ENCODE data around the gene TRAF3IP3. TPM values are rescaled to one million over a fixed set of nuclear protein-coding genes. Genes with fewer than 3 reads are reported as not detected.

TRAF3IP3 gene
- total RNA-seq, 1 experiment from 2014 or later, result not detected

DNA sequence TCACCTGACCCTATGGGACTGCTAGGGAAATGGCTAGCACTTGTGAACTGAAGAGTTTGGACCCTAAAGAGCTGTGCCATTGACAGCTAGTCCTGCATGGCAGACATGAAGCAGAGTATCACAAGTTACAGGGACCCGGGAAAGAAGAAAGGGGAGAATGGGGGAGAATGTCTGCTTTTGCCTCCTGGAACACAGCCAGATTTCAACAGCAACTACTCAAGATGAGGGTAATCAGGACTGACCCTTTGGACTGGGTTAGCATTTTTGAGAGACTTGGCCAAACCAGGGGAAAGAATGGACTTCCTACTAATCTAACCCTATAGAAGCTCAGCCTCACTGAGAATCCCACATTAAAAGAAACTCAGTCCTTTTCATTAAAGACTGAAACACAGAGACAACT, 63.2 kb downstream of the TRAF3IP3 start:
- no peak overlapping the region for H3K27ac Mint-ChIP-seq
- H2BK12ac ChIP-seq (ENCODE audit: insufficient read length, low read depth, low read length), result no peak overlapping the region
- H4K5ac ChIP-seq (ENCODE audit: insufficient read length, low read depth, low read length), result no peak overlapping the region
- H3K4ac ChIP-seq (ENCODE audit: low read depth, low read length), result no peak overlapping the region
- no peak overlapping the region for H3K9ac ChIP-seq (ENCODE audit: extremely low read depth, insufficient read length, low read length)
- no peaks in the 10 kb centered on the region; the same call in 1 of the 2 replicates for H3K79me2 ChIP-seq (ENCODE audit: insufficient read depth, low read length)
- no peak overlapping the region for H3K27ac ChIP-seq (ENCODE audit: insufficient read length, low read depth, low read length)
- H3K23ac ChIP-seq (ENCODE audit: insufficient read length, low read depth, low read length), result no peak overlapping the region
- H2AFZ ChIP-seq (ENCODE audit: low read length), result no peak overlapping the region
- H3K23me2 ChIP-seq (ENCODE audit: insufficient read length, low read depth, low read length, poor library complexity, severe bottlenecking), result no peaks in the 10 kb centered on the region
- no peak overlapping the region for H3T11ph ChIP-seq (ENCODE audit: low read length)
- peaks cover 31% of the 10 kb centered on the region for H3K27me3 Mint-ChIP-seq (ENCODE audit: low read depth)
- H2BK5ac ChIP-seq (ENCODE audit: insufficient read length, low read length), result no peak overlapping the region
- peaks cover 11 to 14% of the 10 kb centered on the region in 2 experiments for H3K4me1 Mint-ChIP-seq
- no peak overlapping the region for H3K4me3 Mint-ChIP-seq
- no peak overlapping the region for H2AK5ac ChIP-seq (ENCODE audit: insufficient read length, low read length)
- H3K14ac ChIP-seq (ENCODE audit: insufficient read depth, low read length), result no peak overlapping the region
- no peak overlapping the region for H3K4me2 ChIP-seq (ENCODE audit: insufficient read depth, insufficient read length, low read length)
- no peak overlapping the region for H2BK15ac ChIP-seq (ENCODE audit: low read depth, low read length)
- H3K56ac ChIP-seq (ENCODE audit: insufficient read length, low read depth, low read length), result peak overlapping the region; percentile 55
- H3K79me1 ChIP-seq (ENCODE audit: insufficient read depth, low read depth, low read length, poor library complexity, severe bottlenecking), result no peaks in the 10 kb centered on the region
- H4K8ac ChIP-seq (replicated peaks; ENCODE audit: insufficient read length, low read depth, low read length), result no peak overlapping the region
- H2BK20ac ChIP-seq (ENCODE audit: low read depth, low read length, poor library complexity, severe bottlenecking), result no peak overlapping the region
- WGBS (ENCODE audit: extremely low coverage, insufficient read length, low lambda C conversion rate), result no CpG with 5 or more reads among the region's 1 CpG
- no peak overlapping the region for H2BK120ac ChIP-seq (ENCODE audit: low read depth, low read length, poor library complexity, severe bottlenecking)
- no peak overlapping the region for H3K18ac ChIP-seq (ENCODE audit: insufficient read length, low read depth, low read length)
- no peak for DNase-seq
- no peak overlapping the region for H4K91ac ChIP-seq (ENCODE audit: insufficient read length, low read depth, low read length)
- H3K9me3 ChIP-seq (ENCODE audit: control insufficient read depth, low read depth, low read length), result no peaks in the 10 kb centered on the region
- no peaks in the 10 kb centered on the region for H4K20me1 ChIP-seq (ENCODE audit: control insufficient read depth, insufficient read depth, insufficient read length)
- no peaks in the 10 kb centered on the region for H3K4me1 ChIP-seq (ENCODE audit: insufficient read depth, low read length)
- H3K27me3 ChIP-seq (ENCODE audit: insufficient read depth, low read length), result no peaks in the 10 kb centered on the region; the same call in 1 of the 2 replicates
- no peak for TF ChIP-seq CTCF (conservative IDR thresholded peaks at IDR 0.05)
- no peaks in the 10 kb centered on the region for H3K36me3 Mint-ChIP-seq (ENCODE audit: insufficient read depth in 1 of 3, low read depth in 3 of 3)
- no peaks in the 10 kb centered on the region for H3K9me3 Mint-ChIP-seq
